Upper lobe of right lung (tissue), 1 donor: ENCODE measurements around the gene SDS. TPM values are rescaled to one million over a fixed set of nuclear protein-coding genes. Genes with fewer than 3 reads are reported as not detected.

ENCODE experiments used
- ATAC-seq: fragments of 200-7000 bp; cut with Tn5 transposase; one replicate; pipeline ENCODE4 v1.9.1; 2020; ENCODE audit warnings: mild to moderate bottlenecking, moderate library complexity
- DNase-seq: peaks from one replicate; pipeline ENCODE4 v3.0.0-alpha.2; 2020
- H3K27ac ChIP-seq: fragments of 200-600 bp; one replicate; pipeline ENCODE4 v1.8.0; 2022
- H3K27me3 ChIP-seq: fragments of 200-600 bp; one replicate; pipeline ENCODE4 v1.8.0; 2022; ENCODE audit warnings: mild to moderate bottlenecking
- H3K36me3 ChIP-seq: fragments of 200-600 bp; one replicate; pipeline ENCODE4 v1.8.0; 2022
- H3K4me1 ChIP-seq: fragments of 200-600 bp; one replicate; pipeline ENCODE4 v1.8.0; 2022
- H3K4me3 ChIP-seq: fragments of 200-600 bp; one replicate; pipeline ENCODE4 v1.8.0; 2022; ENCODE audit warnings: mild to moderate bottlenecking
- H3K9me3 ChIP-seq: fragments of 200-600 bp; one replicate; pipeline ENCODE4 v1.8.0; 2022
- intact Hi-C: fragments of 100-400 bp; cut with DNase I; formaldehyde crosslinking; loops from one replicate; pipeline ENCODE4 v1.11.0; 2022
- total RNA-seq: library from RNA; stranded (reverse); fragmentation: NEBNext Ultra II Directional; extraction: Animal tissue kit (Norgen Biotek cat#: 25700); gene quantifications from one replicate; pipeline ENCODE4 v1.2.1, GENCODE V29; 2021
- TF ChIP-seq, protein P1 (sequence below): fragments of 200-600 bp; IDR thresholded peaks from one replicate; pipeline ENCODE4 v1.8.0; 2022; ENCODE audit warnings: antibody characterized with exemption
- donor health status: DM: no; HTN: yes; CAD: no; lungs with severe emphysema.

Gene SDS
- total RNA-seq, 1 donor from 2014 or later = 2.4 TPM

DNA sequence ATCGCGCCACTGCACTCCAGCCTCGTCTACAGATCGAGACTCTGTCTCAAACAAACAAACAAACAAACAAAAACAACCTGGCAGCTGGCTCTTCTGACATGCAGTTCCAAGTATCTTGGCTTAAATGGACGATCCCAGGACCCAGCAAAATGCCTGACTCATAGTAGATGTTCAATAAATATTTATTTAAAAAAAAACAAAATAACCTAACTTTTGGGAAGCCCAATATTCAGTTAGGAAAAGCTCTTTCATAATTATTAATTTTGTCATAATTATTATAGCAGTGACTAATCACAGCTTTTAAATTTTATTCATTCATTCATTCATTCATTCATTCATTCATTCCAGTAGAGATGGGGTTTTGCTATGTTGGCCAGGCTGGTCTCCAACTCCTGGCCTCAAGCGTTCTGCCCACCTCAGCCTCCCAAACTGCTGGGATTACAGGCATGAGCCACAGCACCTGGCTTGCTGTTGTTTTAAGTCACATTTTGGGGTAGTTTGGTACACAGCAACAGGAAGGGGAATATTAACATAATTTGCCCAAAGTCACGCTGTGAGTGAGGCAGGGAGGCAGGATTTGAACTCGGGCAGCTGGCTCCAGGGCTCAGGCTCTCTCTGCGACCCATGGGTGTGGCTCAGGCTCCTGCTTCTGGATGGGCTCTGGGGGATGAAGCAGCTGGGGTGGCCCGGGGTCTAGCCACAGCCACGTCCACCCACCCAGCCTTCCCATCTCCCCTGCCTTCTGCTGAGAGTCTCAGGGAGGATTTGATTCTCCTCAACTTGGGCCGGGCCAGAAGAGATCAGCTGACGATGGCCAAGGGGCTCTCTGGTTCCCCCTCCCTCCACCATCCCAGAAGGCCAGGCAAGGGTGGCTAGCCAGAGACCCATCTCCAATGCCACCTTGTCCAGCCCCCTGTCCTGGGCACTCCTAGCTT, 2.4 kb downstream of the SDS start:
- ATAC-seq (no peak), DNase-seq (no peak)
- H3K27ac ChIP-seq = no peak overlapping the region
- intact Hi-C loops = no loop called here
- peaks cover 16% of the 10 kb centered on the region for H3K27me3 ChIP-seq
- H3K4me3 ChIP-seq = no peak overlapping the region
- H3K36me3 ChIP-seq = no peaks in the 10 kb centered on the region
- H3K9me3 ChIP-seq = no peaks in the 10 kb centered on the region
- TF ChIP-seq, protein P1, sequence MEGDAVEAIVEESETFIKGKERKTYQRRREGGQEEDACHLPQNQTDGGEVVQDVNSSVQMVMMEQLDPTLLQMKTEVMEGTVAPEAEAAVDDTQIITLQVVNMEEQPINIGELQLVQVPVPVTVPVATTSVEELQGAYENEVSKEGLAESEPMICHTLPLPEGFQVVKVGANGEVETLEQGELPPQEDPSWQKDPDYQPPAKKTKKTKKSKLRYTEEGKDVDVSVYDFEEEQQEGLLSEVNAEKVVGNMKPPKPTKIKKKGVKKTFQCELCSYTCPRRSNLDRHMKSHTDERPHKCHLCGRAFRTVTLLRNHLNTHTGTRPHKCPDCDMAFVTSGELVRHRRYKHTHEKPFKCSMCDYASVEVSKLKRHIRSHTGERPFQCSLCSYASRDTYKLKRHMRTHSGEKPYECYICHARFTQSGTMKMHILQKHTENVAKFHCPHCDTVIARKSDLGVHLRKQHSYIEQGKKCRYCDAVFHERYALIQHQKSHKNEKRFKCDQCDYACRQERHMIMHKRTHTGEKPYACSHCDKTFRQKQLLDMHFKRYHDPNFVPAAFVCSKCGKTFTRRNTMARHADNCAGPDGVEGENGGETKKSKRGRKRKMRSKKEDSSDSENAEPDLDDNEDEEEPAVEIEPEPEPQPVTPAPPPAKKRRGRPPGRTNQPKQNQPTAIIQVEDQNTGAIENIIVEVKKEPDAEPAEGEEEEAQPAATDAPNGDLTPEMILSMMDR = no peak
- peaks cover 13% of the 10 kb centered on the region for H3K4me1 ChIP-seq

DNA sequence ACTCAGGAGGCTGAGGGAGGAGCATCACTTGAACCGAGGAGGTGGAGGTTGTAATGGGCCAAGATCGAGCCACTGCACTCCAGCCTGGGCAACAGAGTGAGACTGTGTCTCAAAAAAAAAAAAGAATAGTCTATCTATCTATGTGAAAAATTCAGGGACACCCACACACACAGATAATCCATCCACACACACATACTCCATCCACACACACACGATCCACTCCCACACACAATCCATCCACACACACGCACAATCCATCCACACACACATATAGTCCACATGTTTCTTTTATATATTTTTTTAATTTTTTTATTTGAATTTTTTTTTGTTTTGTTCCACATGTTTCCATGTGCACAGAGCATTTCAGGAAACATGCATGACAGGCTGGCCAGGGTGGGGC, 3.3 kb downstream of the SDS start:
- no peak for ATAC-seq
- H3K27ac ChIP-seq = no peak overlapping the region
- DNase-seq = no peak
- peaks cover 13% of the 10 kb centered on the region for H3K4me1 ChIP-seq
- intact Hi-C loops = no loop called here
- no peaks in the 10 kb centered on the region for H3K9me3 ChIP-seq
- H3K4me3 ChIP-seq = no peak overlapping the region
- no peaks in the 10 kb centered on the region for H3K36me3 ChIP-seq
- H3K27me3 ChIP-seq = peaks cover 16% of the 10 kb centered on the region
- TF ChIP-seq, protein P1 = no peak

DNA sequence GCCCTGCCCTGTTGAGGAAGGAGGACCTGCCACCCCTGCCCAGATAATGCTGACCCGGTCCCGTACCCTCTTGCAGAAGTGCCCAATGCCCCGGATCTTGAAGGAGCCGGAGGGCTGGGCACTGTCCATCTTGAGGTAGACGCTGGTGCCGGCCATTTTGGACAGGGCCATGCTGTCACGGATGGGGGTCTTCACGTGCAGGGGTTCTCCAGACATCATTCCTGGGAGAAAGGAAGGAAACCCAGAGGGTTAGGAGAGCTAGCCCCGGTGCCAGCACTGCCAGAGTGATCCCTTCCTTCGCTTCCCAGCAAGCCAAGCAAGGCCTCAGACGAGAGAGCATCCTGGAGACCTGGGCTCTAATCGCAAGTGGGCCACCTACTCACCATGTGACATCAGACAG, 4.2 kb downstream of the SDS start:
- no peak for ATAC-seq
- intact Hi-C loops = no loop called here
- Histone ChIP-seq H3K4me3 (no peak overlapping the region), H3K27me3 (peaks cover 16% of the 10 kb centered on the region), H3K9me3 (no peaks in the 10 kb centered on the region), H3K4me1 (peaks cover 11% of the 10 kb centered on the region), H3K36me3 (no peaks in the 10 kb centered on the region), H3K27ac (no peak overlapping the region)
- no peak for DNase-seq
- TF ChIP-seq, protein P1 = no peak

DNA sequence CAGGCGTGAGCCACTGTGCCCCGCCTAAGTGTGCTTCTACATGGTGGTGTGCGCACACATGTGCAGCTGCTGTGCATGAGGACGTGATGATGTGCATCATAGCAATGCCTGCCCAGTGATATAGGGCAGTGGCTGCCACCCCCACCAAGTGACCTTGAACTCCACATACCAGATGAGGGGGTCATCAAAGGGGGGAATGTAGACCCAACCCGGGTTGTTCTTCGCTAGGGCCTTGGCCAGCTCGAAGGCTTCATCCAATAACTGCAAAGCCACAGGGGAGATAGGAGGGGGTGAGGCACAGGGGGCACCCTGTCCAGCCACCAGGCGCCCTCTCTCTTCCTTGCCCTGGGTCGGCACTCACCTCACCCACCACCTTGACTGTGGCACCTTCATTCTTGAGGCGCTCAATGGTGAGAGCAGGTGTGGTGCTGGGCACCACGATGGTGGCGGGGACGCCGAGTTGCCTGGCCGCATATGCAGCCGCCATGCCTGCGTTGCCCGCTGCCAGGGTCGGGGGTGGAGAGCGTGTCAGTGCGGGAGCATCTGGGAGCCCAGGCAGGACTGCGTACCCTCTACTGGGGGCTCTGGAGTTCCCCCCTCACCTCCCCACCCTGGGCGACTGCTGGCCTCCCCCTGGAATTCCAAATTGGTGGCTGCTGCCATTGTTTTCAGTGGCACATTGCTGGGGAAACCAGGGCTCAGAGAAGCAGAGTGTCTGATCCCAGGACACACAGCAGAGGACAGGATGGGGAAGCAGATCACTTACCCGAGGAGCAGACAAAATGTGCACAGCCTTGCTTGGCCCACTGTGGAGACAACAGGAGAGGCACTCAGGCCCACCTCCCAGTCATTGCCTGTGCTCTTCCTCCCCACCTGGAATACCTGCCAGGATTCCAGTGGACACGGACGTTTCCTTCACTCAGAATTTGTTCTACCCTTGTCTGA, 5.1 kb downstream of the SDS start:
- no peak overlapping the region for H3K4me3 ChIP-seq
- ATAC-seq (no peak), DNase-seq (no peak)
- H3K27me3 ChIP-seq = peaks cover 16% of the 10 kb centered on the region
- TF ChIP-seq, protein P1 = no peak
- no peaks in the 10 kb centered on the region for H3K9me3 ChIP-seq
- H3K36me3 ChIP-seq = no peaks in the 10 kb centered on the region
- intact Hi-C loops = no loop called here
- H3K27ac ChIP-seq = no peak overlapping the region
- H3K4me1 ChIP-seq = peaks cover 2% of the 10 kb centered on the region

DNA sequence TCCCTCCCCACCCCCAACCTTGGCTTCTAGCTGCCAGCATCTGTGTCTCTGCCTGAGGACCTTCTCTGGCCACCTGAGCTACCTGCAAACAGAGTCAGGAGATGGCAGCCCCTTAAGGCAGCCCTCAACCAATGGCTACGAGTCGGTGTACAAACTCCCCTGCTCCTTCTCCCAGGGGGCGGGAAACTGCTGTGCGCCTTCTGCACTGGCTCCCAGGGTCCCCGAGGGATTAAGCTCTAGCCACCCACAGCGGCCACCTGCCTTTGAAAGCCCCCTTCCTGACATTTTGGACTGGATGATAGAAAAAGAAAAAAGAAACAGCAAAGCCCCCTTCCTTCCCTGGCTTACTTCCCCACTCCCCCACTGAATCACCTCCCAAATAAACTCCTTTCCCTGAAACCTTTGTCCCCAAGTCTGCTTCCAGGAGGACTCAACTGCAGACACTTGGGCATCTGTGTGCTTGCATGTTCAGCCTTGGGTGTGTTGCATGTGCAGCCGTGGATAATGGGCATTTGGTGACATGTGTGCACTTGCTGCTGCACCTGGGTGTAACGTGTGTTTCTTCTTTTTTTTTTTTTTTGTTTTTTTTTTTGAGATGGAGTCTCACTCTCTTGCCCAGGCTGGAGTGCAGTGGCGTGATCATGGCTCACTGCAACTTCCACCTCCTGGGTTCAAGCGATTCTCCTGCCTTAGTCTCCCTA, 6.0 kb downstream of the SDS start:
- Histone ChIP-seq H3K27ac (no peak overlapping the region), H3K36me3 (no peaks in the 10 kb centered on the region), H3K9me3 (no peaks in the 10 kb centered on the region), H3K27me3 (peaks cover 16% of the 10 kb centered on the region), H3K4me1 (no peaks in the 10 kb centered on the region), H3K4me3 (no peak overlapping the region)
- TF ChIP-seq, protein P1 = no peak
- no peak for DNase-seq
- no peak for ATAC-seq
- intact Hi-C loops = no loop called here
